OCI-LY7 (cell line): ENCODE results near the gene PNKP.

Source experiments
- CTCF ChIP-seq: fragments of 200-600 bp; sonication (generic); conservative IDR thresholded peaks from 2 replicates; pipeline ENCODE4 v1.5.1; 2014; ENCODE audit warnings: mild to moderate bottlenecking, antibody characterized with exemption, low read length, moderate library complexity, mixed read lengths
- EZH2phosphoT487 ChIP-seq: fragments of 200-600 bp; sonication (generic); IDR thresholded peaks from 2 replicates; pipeline ENCODE4 v1.6.1; 2018; ENCODE audit warnings: low read depth, borderline replicate concordance, mild to moderate bottlenecking, mixed run types, antibody characterized with exemption, low read length, moderate library complexity, mixed read lengths

- TF ChIP-seq CTCF (no peak), EZH2phosphoT487 (no peak)
These were observed 50.8 kb downstream of the PNKP start for GRCh38 chr19:49816590-49816989.
